Measurements from ENCODE around the gene NOP16. TPM values are rescaled to one million over a fixed set of nuclear protein-coding genes. Genes with fewer than 3 reads are reported as not detected.
A peak's percentile ranks its signal among the peaks of the same experiment; 100 is the strongest.

NOP16 gene
- total RNA-seq, 1 donor from 2014 or later = 23.5 TPM

GRCh38 chr5:176392526-176392925 is 4.1 kb upstream of the NOP16 start:
- no peak for DNase-seq (ENCODE audit: low read depth)
- no peak overlapping the region for H3K4me3 ChIP-seq (ENCODE audit: low read depth, low read length)
- no peak for TF ChIP-seq CTCF (conservative IDR thresholded peaks at IDR 0.05; ENCODE audit: low read depth, low read length)

- TF ChIP-seq CTCF (conservative IDR thresholded peaks at IDR 0.05; ENCODE audit: low read depth, low read length) = no peak
- no peak for DNase-seq (ENCODE audit: low read depth)
- no peak overlapping the region for H3K4me3 ChIP-seq (ENCODE audit: low read depth, low read length)
Measured at GRCh38 chr5:176391999-176392398, 3.6 kb upstream of the NOP16 start.

GRCh38 chr5:176391479-176391878 is 3.1 kb upstream of the NOP16 start:
- no peak for DNase-seq (ENCODE audit: low read depth)
- TF ChIP-seq CTCF (conservative IDR thresholded peaks at IDR 0.05; ENCODE audit: low read depth, low read length) = no peak
- no peak overlapping the region for H3K4me3 ChIP-seq (ENCODE audit: low read depth, low read length)

- DNase-seq (ENCODE audit: low read depth) = peak; percentile 3
Measured at GRCh38 chr5:176389135-176390123, 1.0 kb upstream of the NOP16 start.

GRCh38 chr5:176388003-176388443 is 375 bp downstream of the NOP16 start:
- DNase-seq (ENCODE audit: low read depth) = no peak

More at GRCh38 chr5:176389135-176390123, 1.0 kb upstream of the NOP16 start:
- TF ChIP-seq CTCF (conservative IDR thresholded peaks at IDR 0.05; ENCODE audit: low read depth, low read length) = no peak
- H3K4me3 ChIP-seq (ENCODE audit: low read depth, low read length) = peak overlapping the region; percentile 99

GRCh38 chr5:176387384-176387925 is 943 bp downstream of the NOP16 start:
- TF ChIP-seq CTCF (conservative IDR thresholded peaks at IDR 0.05; ENCODE audit: low read depth, low read length) = peak; percentile 2
- peak overlapping the region; percentile 99 for H3K4me3 ChIP-seq (ENCODE audit: low read depth, low read length)
- DNase-seq (ENCODE audit: low read depth) = no peak

More at GRCh38 chr5:176388003-176388443, 375 bp downstream of the NOP16 start:
- H3K4me3 ChIP-seq (ENCODE audit: low read depth, low read length) = peak overlapping the region; percentile 99
- no peak for TF ChIP-seq CTCF (conservative IDR thresholded peaks at IDR 0.05; ENCODE audit: low read depth, low read length)

Data from epithelial cell of proximal tubule (primary cell).